ENCODE data around the gene UFD1. TPM values are rescaled to one million over a fixed set of nuclear protein-coding genes. Genes with fewer than 3 reads are reported as not detected.
A peak's percentile ranks its signal among the peaks of the same experiment; 100 is the strongest.

Gene UFD1
- total and polyA plus RNA-seq, 9 of the 15 experiments (the other 6 are each of a cell fraction or from before 2014, with no cell fraction given) = 238 to 645 (median 363) TPM

- no peak for TF ChIP-seq MGA (IDR thresholded peaks at IDR 0.05)
- TF ChIP-seq KDM5B (IDR thresholded peaks at IDR 0.05; ENCODE audit: insufficient replicate concordance, low read depth, low read length) = peak; percentile 99
- TF ChIP-seq NFXL1 (CRISPR knock-in tag; IDR thresholded peaks at IDR 0.05) = no peak
- peak; percentile 86 for TF ChIP-seq E2F8 (IDR thresholded peaks at IDR 0.05; ENCODE audit: low read depth, partially characterized antibody)
- peak; percentile 100 for TF ChIP-seq RBFOX2 (IDR thresholded peaks at IDR 0.05; ENCODE audit: low read depth, low read length)
- TF ChIP-seq POU5F1 (IDR thresholded peaks at IDR 0.05; ENCODE audit: borderline replicate concordance, low read depth, low read length, partially characterized antibody) = no peak
- TF ChIP-seq CBX5 (IDR thresholded peaks at IDR 0.05; ENCODE audit: borderline replicate concordance, low read depth) = no peak
- no peak for TF ChIP-seq TGIF2 (CRISPR knock-in tag; IDR thresholded peaks at IDR 0.05)
- no peak for TF ChIP-seq RNF2 (IDR thresholded peaks at IDR 0.05)
- TF ChIP-seq GATAD2B (IDR thresholded peaks at IDR 0.05; ENCODE audit: borderline replicate concordance) = no peak
- peak; percentile 99 for TF ChIP-seq FUS (optimal IDR thresholded peaks at IDR 0.05; ENCODE audit: low read depth, low read length)
- no peak for TF ChIP-seq HOXB6 (CRISPR knock-in tag; IDR thresholded peaks at IDR 0.05; ENCODE audit: borderline replicate concordance)
- TF ChIP-seq HNRNPH1 (optimal IDR thresholded peaks at IDR 0.05; ENCODE audit: low read depth, low read length) = no peak
- TF ChIP-seq KLF1 (tag; IDR thresholded peaks at IDR 0.05) = peak; percentile 84; the same call in 1 of the 2 replicates
Measured at GRCh38 chr22:19447330-19448075, 31.5 kb downstream of the UFD1 start, which contains the start of gene C22orf39 (continued).
